ENCODE measurements around the gene FAM81B.
"Not testable (repeated sequence)": the region's sequence is repeated elsewhere in the genome, so short reads cannot be mapped to it uniquely, and the experiment has no call there.

FAM81B gene, protein sequence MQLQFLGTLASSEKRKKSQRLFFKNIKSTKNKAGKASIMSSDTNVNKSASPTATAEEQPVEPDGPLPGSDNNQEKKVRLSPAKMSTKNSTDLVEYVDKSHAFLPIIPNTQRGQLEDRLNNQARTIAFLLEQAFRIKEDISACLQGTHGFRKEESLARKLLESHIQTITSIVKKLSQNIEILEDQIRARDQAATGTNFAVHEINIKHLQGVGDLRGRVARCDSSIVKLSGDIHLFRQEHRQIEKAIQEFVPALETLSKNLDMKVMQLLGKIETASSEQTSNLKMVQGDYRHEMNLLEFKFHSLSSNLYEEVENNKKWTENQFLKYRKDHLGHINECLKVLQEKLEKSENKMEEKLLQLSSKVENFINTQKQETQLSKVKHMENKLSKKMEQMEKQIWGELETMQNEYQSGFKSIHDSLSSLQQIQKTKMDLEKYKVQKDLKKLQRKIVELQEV

DNA sequence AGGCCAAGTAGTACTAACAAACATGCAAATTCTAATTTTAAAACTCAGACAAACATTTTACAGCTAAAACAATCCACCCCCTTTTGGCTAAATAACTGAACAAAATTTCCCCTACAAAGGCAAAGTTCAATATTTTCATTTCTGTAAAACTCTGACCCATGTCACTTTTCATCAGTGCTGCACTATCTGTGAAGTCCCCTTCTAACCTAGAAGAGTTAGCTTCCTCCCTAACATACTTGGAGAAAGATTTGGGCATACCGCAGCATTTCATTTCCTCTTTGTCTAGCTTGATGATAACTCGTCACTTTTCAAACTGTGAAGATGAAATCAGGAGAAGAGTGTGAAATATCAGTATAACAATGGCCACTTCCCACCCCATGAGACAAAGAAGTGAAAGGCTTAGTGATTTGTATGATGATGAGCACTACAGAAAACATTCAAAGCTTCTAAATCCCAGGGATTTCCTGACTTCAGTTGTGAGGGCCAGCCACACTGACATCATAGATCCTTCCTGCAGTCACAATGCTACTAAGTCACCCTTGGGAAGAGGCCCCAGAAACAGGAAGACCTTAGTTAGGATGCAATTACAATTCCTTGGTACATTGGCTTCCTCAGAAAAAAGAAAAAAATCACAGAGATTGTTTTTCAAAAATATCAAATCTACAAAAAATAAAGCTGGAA, at the start of gene FAM81B:
Gene FAM81B (plus strand): TSS at position 555 of the 681 bp plus-strand sequence. CDS start 24 bp downstream, at position 579.
- Histone ChIP-seq H3K36me3 (ENCODE audit: control insufficient read depth in 5 of 5, insufficient read depth in 5 of 5, low read length in 5 of 5) (no peaks in the 10 kb centered on the region), H3K9me3 (ENCODE audit: control insufficient read depth in 5 of 5, low read length in 5 of 5) (no peaks in the 10 kb centered on the region), H3K9ac (ENCODE audit: low read length in 5 of 5) (no peak within 1 kb of the TSS), H3K4me1 (ENCODE audit: control insufficient read depth in 5 of 5, insufficient read depth in 5 of 5, low read length in 5 of 5) (no peaks in the 10 kb centered on the region), H3K27ac (ENCODE audit: low read depth, low read length) (no peak within 1 kb of the TSS), H3K4me3 (ENCODE audit: low read depth in 1 of 5, low read length in 5 of 5) (no peak within 1 kb of the TSS), H3K27me3 (ENCODE audit: control insufficient read depth in 5 of 5, insufficient read depth in 4 of 5, low read length in 5 of 5) (no peaks in the 10 kb centered on the region)

DNA sequence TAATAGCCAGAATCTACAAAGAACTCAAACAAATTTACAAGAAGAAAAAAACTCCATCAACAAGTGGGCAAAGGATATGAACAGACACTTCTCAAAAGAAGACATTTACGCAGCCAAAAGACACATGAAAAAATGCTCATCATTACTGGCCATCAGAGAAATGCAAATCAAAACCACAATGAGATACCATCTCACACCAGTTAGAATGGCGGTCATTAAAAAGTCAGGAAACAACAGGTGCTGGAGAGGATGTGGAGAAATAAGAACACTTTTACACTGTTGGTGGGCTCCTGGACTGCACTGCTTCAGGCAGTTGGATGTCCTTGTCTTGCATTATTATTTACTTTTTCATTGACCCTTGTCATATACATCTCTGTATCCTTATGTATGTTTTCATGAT, 49.7 kb upstream of the FAM81B start:
- not testable (repeated sequence) for H3K9ac ChIP-seq (ENCODE audit: low read length in 5 of 5); H3K4me3 ChIP-seq (ENCODE audit: low read depth in 1 of 5, low read length in 5 of 5); H3K9me3 ChIP-seq (ENCODE audit: control insufficient read depth in 5 of 5, low read length in 5 of 5); H3K27me3 ChIP-seq (ENCODE audit: control insufficient read depth in 5 of 5, insufficient read depth in 4 of 5, low read length in 5 of 5); H3K27ac ChIP-seq (ENCODE audit: low read depth, low read length); H3K36me3 ChIP-seq (ENCODE audit: control insufficient read depth in 5 of 5, insufficient read depth in 5 of 5, low read length in 5 of 5); H3K4me1 ChIP-seq (ENCODE audit: control insufficient read depth in 5 of 5, insufficient read depth in 5 of 5, low read length in 5 of 5)

GRCh38 chr5:95347506-95348120, 43.6 kb upstream of the FAM81B start:
- Histone ChIP-seq H3K9ac (ENCODE audit: low read length in 5 of 5) (no peak overlapping the region), H3K36me3 (ENCODE audit: control insufficient read depth in 5 of 5, insufficient read depth in 5 of 5, low read length in 5 of 5) (no peaks in the 10 kb centered on the region), H3K4me3 (ENCODE audit: low read depth in 1 of 5, low read length in 5 of 5) (no peak overlapping the region), H3K27ac (ENCODE audit: low read depth, low read length) (no peak overlapping the region), H3K9me3 (ENCODE audit: control insufficient read depth in 5 of 5, low read length in 5 of 5) (peaks cover 0 to 7% (median 0%) of the 10 kb centered on the region in 5 donors), H3K27me3 (ENCODE audit: control insufficient read depth in 5 of 5, insufficient read depth in 4 of 5, low read length in 5 of 5) (no peaks in the 10 kb centered on the region), H3K4me1 (ENCODE audit: control insufficient read depth in 5 of 5, insufficient read depth in 5 of 5, low read length in 5 of 5) (no peaks in the 10 kb centered on the region)

DNA sequence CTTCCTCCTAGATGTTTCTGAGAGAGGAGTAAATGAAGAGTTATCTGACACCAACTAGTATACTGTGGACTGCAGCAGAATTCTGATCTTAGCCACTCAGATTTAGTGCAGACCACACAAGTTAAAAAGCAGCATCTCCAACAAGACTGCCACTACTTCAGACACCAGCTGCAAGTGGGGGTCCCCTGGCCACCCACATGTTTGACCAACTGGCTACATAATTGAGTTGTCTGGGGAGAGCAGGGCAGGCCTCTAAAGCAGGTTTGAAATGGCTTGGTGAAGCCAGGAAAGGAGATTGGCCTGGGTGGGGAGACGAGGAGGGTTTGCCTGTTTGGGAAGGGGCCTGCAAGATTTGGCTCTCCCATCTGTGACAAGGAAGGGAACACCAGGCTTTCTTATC, 40.5 kb upstream of the FAM81B start:
- H3K4me3 ChIP-seq (ENCODE audit: low read depth in 1 of 5, low read length in 5 of 5) = no peak overlapping the region
- H3K36me3 ChIP-seq (ENCODE audit: control insufficient read depth in 5 of 5, insufficient read depth in 5 of 5, low read length in 5 of 5) = no peaks in the 10 kb centered on the region
- H3K27ac ChIP-seq (ENCODE audit: low read depth, low read length) = no peak overlapping the region
- H3K4me1 ChIP-seq (ENCODE audit: control insufficient read depth in 5 of 5, insufficient read depth in 5 of 5, low read length in 5 of 5) = no peaks in the 10 kb centered on the region
- peaks cover 0 to 7% (median 0%) of the 10 kb centered on the region in 5 donors for H3K9me3 ChIP-seq (ENCODE audit: control insufficient read depth in 5 of 5, low read length in 5 of 5)
- H3K9ac ChIP-seq (ENCODE audit: low read length in 5 of 5) = no peak overlapping the region
- no peaks in the 10 kb centered on the region for H3K27me3 ChIP-seq (ENCODE audit: control insufficient read depth in 5 of 5, insufficient read depth in 4 of 5, low read length in 5 of 5)

GRCh38 chr5:95352691-95353090, 38.5 kb upstream of the FAM81B start:
- H3K9me3 ChIP-seq (ENCODE audit: control insufficient read depth in 5 of 5, low read length in 5 of 5) = peaks cover 0 to 7% (median 0%) of the 10 kb centered on the region in 5 donors
- H3K27ac ChIP-seq (ENCODE audit: low read depth, low read length) = no peak overlapping the region
- no peak overlapping the region for H3K4me3 ChIP-seq (ENCODE audit: low read depth in 1 of 5, low read length in 5 of 5)
- no peak overlapping the region for H3K9ac ChIP-seq (ENCODE audit: low read length in 5 of 5)
- H3K27me3 ChIP-seq (ENCODE audit: control insufficient read depth in 5 of 5, insufficient read depth in 4 of 5, low read length in 5 of 5) = no peaks in the 10 kb centered on the region
- no peaks in the 10 kb centered on the region for H3K4me1 ChIP-seq (ENCODE audit: control insufficient read depth in 5 of 5, insufficient read depth in 5 of 5, low read length in 5 of 5)
- H3K36me3 ChIP-seq (ENCODE audit: control insufficient read depth in 5 of 5, insufficient read depth in 5 of 5, low read length in 5 of 5) = no peaks in the 10 kb centered on the region

- H3K9me3 ChIP-seq (ENCODE audit: control insufficient read depth in 5 of 5, low read length in 5 of 5) = peaks cover 0 to 3% (median 0%) of the 10 kb centered on the region in 5 donors
- H3K36me3 ChIP-seq (ENCODE audit: control insufficient read depth in 5 of 5, insufficient read depth in 5 of 5, low read length in 5 of 5) = no peaks in the 10 kb centered on the region
- no peak overlapping the region for H3K27ac ChIP-seq (ENCODE audit: low read depth, low read length)
- no peak overlapping the region for H3K9ac ChIP-seq (ENCODE audit: low read length in 5 of 5)
- H3K4me1 ChIP-seq (ENCODE audit: control insufficient read depth in 5 of 5, insufficient read depth in 5 of 5, low read length in 5 of 5) = no peaks in the 10 kb centered on the region
- no peak overlapping the region for H3K4me3 ChIP-seq (ENCODE audit: low read depth in 1 of 5, low read length in 5 of 5)
- H3K27me3 ChIP-seq (ENCODE audit: control insufficient read depth in 5 of 5, insufficient read depth in 4 of 5, low read length in 5 of 5) = no peaks in the 10 kb centered on the region
Measured at GRCh38 chr5:95358320-95358719, 32.8 kb upstream of the FAM81B start.

DNA sequence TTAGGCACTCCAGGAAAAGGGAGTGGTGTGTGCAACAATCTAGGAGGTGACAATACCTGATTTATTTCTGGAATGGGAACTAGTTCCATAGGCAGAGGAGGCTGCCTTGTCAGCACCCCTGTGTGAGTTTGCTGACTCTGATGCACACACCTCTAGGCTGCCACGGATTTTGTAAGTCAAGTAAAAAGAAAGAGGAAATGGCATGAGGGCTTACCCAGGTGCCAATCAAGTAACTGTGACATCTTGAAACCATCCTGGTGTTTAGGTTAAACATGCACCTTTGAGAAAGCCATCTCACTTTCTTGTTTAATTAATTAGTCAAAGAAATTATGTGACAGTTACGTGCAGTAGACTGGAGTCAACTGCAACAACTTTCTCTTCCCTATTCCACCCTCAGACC, 32.3 kb upstream of the FAM81B start:
- no peak overlapping the region for H3K9ac ChIP-seq (ENCODE audit: low read length in 5 of 5)
- peaks cover 0 to 9% (median 0%) of the 10 kb centered on the region in 5 donors for H3K9me3 ChIP-seq (ENCODE audit: control insufficient read depth in 5 of 5, low read length in 5 of 5)
- no peaks in the 10 kb centered on the region for H3K4me1 ChIP-seq (ENCODE audit: control insufficient read depth in 5 of 5, insufficient read depth in 5 of 5, low read length in 5 of 5)
- H3K4me3 ChIP-seq (ENCODE audit: low read depth in 1 of 5, low read length in 5 of 5) = no peak overlapping the region
- no peak overlapping the region for H3K27ac ChIP-seq (ENCODE audit: low read depth, low read length)
- no peaks in the 10 kb centered on the region for H3K36me3 ChIP-seq (ENCODE audit: control insufficient read depth in 5 of 5, insufficient read depth in 5 of 5, low read length in 5 of 5)
- H3K27me3 ChIP-seq (ENCODE audit: control insufficient read depth in 5 of 5, insufficient read depth in 4 of 5, low read length in 5 of 5) = no peaks in the 10 kb centered on the region

- H3K36me3 ChIP-seq (ENCODE audit: control insufficient read depth in 5 of 5, insufficient read depth in 5 of 5, low read length in 5 of 5); H3K4me3 ChIP-seq (ENCODE audit: low read depth in 1 of 5, low read length in 5 of 5); H3K27me3 ChIP-seq (ENCODE audit: control insufficient read depth in 5 of 5, insufficient read depth in 4 of 5, low read length in 5 of 5); H3K4me1 ChIP-seq (ENCODE audit: control insufficient read depth in 5 of 5, insufficient read depth in 5 of 5, low read length in 5 of 5); H3K27ac ChIP-seq (ENCODE audit: low read depth, low read length); H3K9ac ChIP-seq (ENCODE audit: low read length in 5 of 5): not testable (repeated sequence)
- H3K9me3 ChIP-seq (ENCODE audit: control insufficient read depth in 5 of 5, low read length in 5 of 5) = peaks cover 0 to 11% (median 5%) of the 10 kb centered on the region in 5 donors
Measured at GRCh38 chr5:95360667-95361066, 30.5 kb upstream of the FAM81B start.

- Histone ChIP-seq H3K36me3 (ENCODE audit: control insufficient read depth in 5 of 5, insufficient read depth in 5 of 5, low read length in 5 of 5) (no peaks in the 10 kb centered on the region), H3K27ac (ENCODE audit: low read depth, low read length) (no peak overlapping the region), H3K9ac (ENCODE audit: low read length in 5 of 5) (no peak overlapping the region), H3K4me3 (ENCODE audit: low read depth in 1 of 5, low read length in 5 of 5) (no peak overlapping the region), H3K27me3 (ENCODE audit: control insufficient read depth in 5 of 5, insufficient read depth in 4 of 5, low read length in 5 of 5) (no peaks in the 10 kb centered on the region), H3K4me1 (ENCODE audit: control insufficient read depth in 5 of 5, insufficient read depth in 5 of 5, low read length in 5 of 5) (no peaks in the 10 kb centered on the region), H3K9me3 (ENCODE audit: control insufficient read depth in 5 of 5, low read length in 5 of 5) (peaks cover 0 to 11% (median 5%) of the 10 kb centered on the region in 5 donors)
Measured at GRCh38 chr5:95365302-95366095, 25.7 kb upstream of the FAM81B start.
